IMR-90 (cell line): ENCODE data around the gene FTSJ3. TPM values are rescaled to one million over a fixed set of nuclear protein-coding genes. Genes with fewer than 3 reads are reported as not detected.

Experiments used
- ATAC-seq: fragments of 200-7000 bp; cut with Tn5 transposase; 2 replicates; pipeline ENCODE4 v1.9.1; 2020; ENCODE audit warnings: low read depth, mild to moderate bottlenecking, moderate library complexity
- BruUV-seq: library from RNA; stranded (reverse); fragments of 400-500 nt; replicated peaks from 2 replicates; lab custom pipeline; 2021; lab: Mats Ljungman, UMichigan
- CTCF ChIA-PET: fragments of 300-600 bp; formaldehyde crosslinking; extraction: SDS; loops from one replicate; lab custom pipeline; 2021; ENCODE audit warnings: antibody characterized with exemption; lab: Yijun Ruan, JAX
- POLR2A ChIA-PET: fragments of 300-600 bp; sonication (Branson Sonifier 250); formaldehyde crosslinking; loops from one replicate; lab custom pipeline; 2022; ENCODE audit warnings: antibody characterized with exemption; ENCODE audit not compliant: unreplicated experiment; lab: Charles Lee
- DNase-seq: peaks from one replicate; pipeline ENCODE4 v3.0.0; 2013
- H2AFZ ChIP-seq: replicated peaks from 2 replicates; pipeline ENCODE3; 2013; ENCODE audit warnings: low read length, mild to moderate bottlenecking; ENCODE audit not compliant: poor library complexity
- H2AK5ac ChIP-seq: 2 replicates; pipeline ENCODE4 v1.6.1; 2013; ENCODE audit warnings: low read depth, low read length, inconsistent platforms
- H2AK9ac ChIP-seq: replicated peaks from 2 replicates; pipeline ENCODE3; 2013; ENCODE audit warnings: mild to moderate bottlenecking, low read depth, low read length, moderate library complexity; ENCODE audit not compliant: poor library complexity
- H2BK120ac ChIP-seq: 2 replicates; pipeline ENCODE4 v1.6.1; 2013; ENCODE audit warnings: low read depth, low read length, inconsistent platforms
- H2BK15ac ChIP-seq: 3 replicates; pipeline ENCODE4 v1.6.1; 2013; ENCODE audit warnings: low read depth, low read length, inconsistent platforms
- H2BK20ac ChIP-seq: 2 replicates; pipeline ENCODE4 v1.6.1; 2013; ENCODE audit warnings: low read depth, mild to moderate bottlenecking, inconsistent platforms, low read length, moderate library complexity
- H2BK5ac ChIP-seq: 2 replicates; pipeline ENCODE4 v1.6.1; 2013; ENCODE audit warnings: mild to moderate bottlenecking, low read depth, low read length, inconsistent platforms; ENCODE audit not compliant: poor library complexity, severe bottlenecking
- H3K14ac ChIP-seq: replicated peaks from 2 replicates; pipeline ENCODE4 v1.6.1; 2013; ENCODE audit warnings: low read depth, low read length, inconsistent platforms
- H3K18ac ChIP-seq: 2 replicates; pipeline ENCODE4 v1.6.1; 2013; ENCODE audit warnings: low read depth, low read length, control low read depth
- H3K23ac ChIP-seq: 2 replicates; pipeline ENCODE4 v1.6.1; 2013; ENCODE audit warnings: low read depth, low read length, inconsistent platforms
- H3K27ac ChIP-seq: 2 replicates; pipeline ENCODE4 v1.5.1; 2013; ENCODE audit warnings: mild to moderate bottlenecking, control low read depth, low read length; ENCODE audit not compliant: insufficient read depth
- H3K27me3 ChIP-seq: 2 replicates; pipeline ENCODE4 v1.6.1; 2013; ENCODE audit warnings: low read length; ENCODE audit not compliant: control insufficient read depth, insufficient read depth
- H3K36me3 ChIP-seq: 2 replicates; pipeline ENCODE4 v1.6.1; 2013; ENCODE audit warnings: low read length, mixed read lengths; ENCODE audit not compliant: control insufficient read depth, insufficient read depth
- H3K4ac ChIP-seq: 2 replicates; pipeline ENCODE4 v1.6.1; 2013; ENCODE audit warnings: low read depth, low read length, inconsistent platforms
- H3K4me1 ChIP-seq: 2 replicates; pipeline ENCODE4 v1.6.1; 2013; ENCODE audit warnings: low read length, mixed read lengths; ENCODE audit not compliant: control insufficient read depth, insufficient read depth
- H3K4me2 ChIP-seq: 2 replicates; pipeline ENCODE4 v1.6.1; 2013; ENCODE audit warnings: low read depth, mild to moderate bottlenecking, control low read depth, low read length, moderate library complexity
- H3K4me3 ChIP-seq: 2 replicates; pipeline ENCODE4 v1.5.1; 2013; ENCODE audit warnings: low read depth, mild to moderate bottlenecking, control low read depth, low read length, moderate library complexity; ENCODE audit not compliant: insufficient read depth
- H3K56ac ChIP-seq: 2 replicates; pipeline ENCODE4 v1.6.1; 2013; ENCODE audit warnings: low read length, inconsistent platforms; ENCODE audit not compliant: insufficient read depth; ENCODE audit errors: extremely low read depth
- H3K79me1 ChIP-seq, 2 experiments: 2 replicates each; pipeline ENCODE4 v1.6.1; 2013; ENCODE audit warnings: low read length in 2 of 2, inconsistent platforms in 1 of 2, low read depth in 1 of 2
- H3K9ac ChIP-seq: 2 replicates; pipeline ENCODE4 v1.6.1; 2013; ENCODE audit warnings: low read depth, low read length, control low read depth
- H3K9me1 ChIP-seq: 2 replicates; pipeline ENCODE4 v1.6.1; 2013; ENCODE audit warnings: low read length, inconsistent platforms; ENCODE audit not compliant: insufficient read depth
- H3K9me3 ChIP-seq: 2 replicates; pipeline ENCODE4 v1.6.1; 2013; ENCODE audit warnings: low read length; ENCODE audit not compliant: control insufficient read depth, insufficient read depth
- H4K20me1 ChIP-seq: 2 replicates; pipeline ENCODE4 v1.6.1; 2013; ENCODE audit warnings: low read length, inconsistent platforms; ENCODE audit not compliant: insufficient read depth
- H4K5ac ChIP-seq: 2 replicates; pipeline ENCODE4 v1.6.1; 2013; ENCODE audit warnings: mild to moderate bottlenecking, low read depth, low read length, control low read depth
- H4K8ac ChIP-seq, 2 experiments: 2 replicates each; pipeline ENCODE4 v1.6.1; 2013; ENCODE audit warnings: low read depth in 2 of 2, low read length in 2 of 2, control low read depth in 1 of 2, inconsistent platforms in 1 of 2
- H4K91ac ChIP-seq: 2 replicates; pipeline ENCODE4 v1.6.1; 2013; ENCODE audit warnings: low read depth, low read length, inconsistent platforms; ENCODE audit not compliant: insufficient read depth
- BHLHE40 ChIP-seq: fragments of 150-350 bp; IDR thresholded peaks from 2 replicates; pipeline ENCODE4 v1.6.1; 2016; ENCODE audit warnings: mild to moderate bottlenecking, low read depth, low read length
- CEBPB ChIP-seq: IDR thresholded peaks from 2 replicates; pipeline ENCODE4 v1.6.1; 2012; ENCODE audit warnings: low read depth, low read length, improper control_type of control experiment
- CHD1 ChIP-seq: IDR thresholded peaks from 2 replicates; pipeline ENCODE4 v1.6.1; 2012; ENCODE audit warnings: low read depth, low read length, improper control_type of control experiment
- CTCF ChIP-seq: conservative IDR thresholded peaks from 2 replicates; pipeline ENCODE4 v1.5.1; 2012; ENCODE audit warnings: mild to moderate bottlenecking, low read depth, low read length, improper control_type of control experiment
- FOS ChIP-seq: fragments of 150-350 bp; IDR thresholded peaks from 2 replicates; pipeline ENCODE4 v1.6.1; 2016; ENCODE audit warnings: low read depth, low read length
- MAFK ChIP-seq: IDR thresholded peaks from 2 replicates; pipeline ENCODE4 v1.6.1; 2012; ENCODE audit warnings: low read depth, low read length, improper control_type of control experiment
- MAZ ChIP-seq: IDR thresholded peaks from 2 replicates; pipeline ENCODE4 v1.6.1; 2012; ENCODE audit warnings: low read depth, mild to moderate bottlenecking, low read length, improper control_type of control experiment, moderate library complexity, borderline replicate concordance
- MXI1 ChIP-seq: IDR thresholded peaks from 2 replicates; pipeline ENCODE4 v1.6.1; 2012; ENCODE audit warnings: low read depth, mild to moderate bottlenecking, low read length, moderate library complexity, borderline replicate concordance
- NFE2L2 ChIP-seq: fragments of 150-350 bp; IDR thresholded peaks from 2 replicates; pipeline ENCODE4 v1.6.1; 2016; ENCODE audit warnings: low read depth, mild to moderate bottlenecking, low read length
- POLR2A ChIP-seq: IDR thresholded peaks from 2 replicates; pipeline ENCODE4 v1.6.1; 2012; ENCODE audit warnings: mild to moderate bottlenecking, low read depth, low read length
- RAD21 ChIP-seq: IDR thresholded peaks from 2 replicates; pipeline ENCODE4 v1.6.1; 2012; ENCODE audit warnings: low read length, improper control_type of control experiment
- RCOR1 ChIP-seq: IDR thresholded peaks from 2 replicates; pipeline ENCODE4 v1.6.1; 2012; ENCODE audit warnings: mild to moderate bottlenecking, low read length, improper control_type of control experiment; ENCODE audit not compliant: insufficient replicate concordance
- RFX5 ChIP-seq: IDR thresholded peaks from 2 replicates; pipeline ENCODE4 v1.8.0; 2012; ENCODE audit warnings: low read depth, mild to moderate bottlenecking, low read length, moderate library complexity
- SMC3 ChIP-seq: fragments of 150-350 bp; IDR thresholded peaks from 2 replicates; pipeline ENCODE4 v1.6.1; 2016; ENCODE audit warnings: low read depth, mild to moderate bottlenecking, antibody characterized with exemption, low read length, moderate library complexity
- WGBS, 2 experiments: methylation state at CpG; one replicate each; pipeline versions ENCODE4 v1.1.5 to v1.1.7; 2013; ENCODE audit warnings: missing lambda C conversion rate in 2 of 2; ENCODE audit not compliant: insufficient read length in 1 of 2; ENCODE audit errors: extremely low coverage in 2 of 2; 5-methylcytosine and 5-hydroxymethylcytosine counted together
- dilution Hi-C: fragments of 300-500 bp; cut with HindIII; formaldehyde crosslinking; loops from one replicate; pipeline ENCODE4 v1.14.3; 2018; ENCODE audit warnings: low sequenced_read_pairs; ENCODE audit not compliant: unreplicated experiment
- in situ Hi-C: fragments of 300-500 bp; cut with MboI; formaldehyde crosslinking; loops from 3 replicates; pipeline ENCODE4 v1.14.3; 2019; ENCODE audit warnings: low sequenced_read_pairs, inconsistent platforms, mixed read lengths
- intact Hi-C: fragments of 100-400 bp; cut with micrococcal nuclease; formaldehyde crosslinking; loops from 2 replicates; pipeline ENCODE4 v1.10.0; 2022
- polyA plus RNA-seq, 3 experiments: library from polyadenylated mRNA; depleted of rRNA; stranded (reverse); fragments of >200 nt; gene quantifications; 2 replicates each; pipeline ENCODE4 v1.2.3, GENCODE V29; 2012; ENCODE audit warnings: low replicate concordance in 1 of 3
- total RNA-seq: library from RNA; depleted of rRNA; stranded (reverse); fragments of >200 nt; gene quantifications from 2 replicates; pipeline ENCODE4 v1.2.3, GENCODE V29; 2012
- TF ChIP-seq, protein P1 (sequence below): fragments of 150-350 bp; IDR thresholded peaks from 2 replicates; pipeline ENCODE4 v1.6.1; 2017; ENCODE audit warnings: mild to moderate bottlenecking, antibody characterized with exemption, low read length, low read depth
- TF ChIP-seq, protein P2 (sequence below): fragments of 150-350 bp; IDR thresholded peaks from 2 replicates; pipeline ENCODE4 v1.6.1; 2016; ENCODE audit warnings: low read depth, mild to moderate bottlenecking, low read length, moderate library complexity, borderline replicate concordance

The FTSJ3 gene
- total and polyA plus RNA-seq, 2 of the 4 experiments (the other 2 are of a cell fraction): 51.3 to 68.1 TPM

DNA sequence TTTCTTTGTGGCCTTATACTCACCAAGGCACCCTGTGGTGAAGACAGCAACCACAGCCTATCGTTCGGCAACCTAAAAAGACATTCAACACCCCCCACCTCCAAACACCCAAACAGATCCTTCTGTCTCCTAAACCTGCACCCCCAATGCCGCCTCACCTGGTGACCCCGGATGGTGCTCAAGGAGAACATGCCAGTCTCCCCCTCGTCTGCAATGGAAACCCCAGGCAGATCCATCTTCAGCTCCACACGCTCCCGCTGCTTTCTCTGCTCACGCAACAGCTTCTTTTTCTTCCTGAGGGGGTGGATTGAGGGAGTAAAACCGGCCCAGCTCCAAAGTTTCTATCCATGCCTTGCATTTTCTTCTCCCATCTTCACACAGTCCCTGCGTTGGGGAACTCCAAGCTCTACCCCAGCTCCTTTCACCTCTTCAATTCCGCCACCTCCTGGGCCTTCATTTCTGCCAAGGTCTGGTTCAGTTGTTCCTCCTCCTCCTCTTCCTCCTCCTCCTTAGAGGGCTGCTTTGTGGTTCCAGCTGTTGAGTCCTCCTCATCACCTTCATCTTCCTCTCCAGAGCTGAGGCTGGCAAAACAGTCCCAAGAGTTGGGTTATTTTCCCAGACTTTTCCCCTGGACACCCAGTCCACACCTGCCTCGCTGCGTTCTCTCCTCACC is 3.7 kb downstream of the FTSJ3 start:
- H2AFZ ChIP-seq: no peak overlapping the region
- DNase-seq (no peak), ATAC-seq (no peak)
- no peak overlapping the region for H2BK120ac ChIP-seq
- H4K5ac ChIP-seq: no peak overlapping the region
- no peak overlapping the region for H3K23ac ChIP-seq
- no peaks in the 10 kb centered on the region for H3K27me3 ChIP-seq
- no peak overlapping the region for H2AK5ac ChIP-seq
- no peak overlapping the region for H2BK15ac ChIP-seq
- in situ Hi-C loops: no loop called here
- H3K79me1 ChIP-seq: peaks cover 43 to 83% of the 10 kb centered on the region in 2 experiments
- H3K4me3 ChIP-seq: no peak overlapping the region
- peaks cover 4% of the 10 kb centered on the region for H3K4me1 ChIP-seq
- peaks cover 31% of the 10 kb centered on the region for H4K20me1 ChIP-seq
- POLR2A ChIA-PET: no interaction called here
- dilution Hi-C loops: no loop called here
- no peak overlapping the region for H3K4me2 ChIP-seq
- H2BK5ac ChIP-seq: no peak overlapping the region
- no peak overlapping the region for H4K8ac ChIP-seq
- no peak overlapping the region for H3K9ac ChIP-seq
- H3K18ac ChIP-seq: no peak overlapping the region
- H3K9me3 ChIP-seq: no peaks in the 10 kb centered on the region
- intact Hi-C loops: no loop called here
- 94% methylated on average over 3 of the region's 13 CpGs; no CpG with 5 or more reads in 1 of the 2 experiments for WGBS, 2 experiments
- H2AK9ac ChIP-seq: no peak overlapping the region
- H3K9me1 ChIP-seq: peaks cover 20% of the 10 kb centered on the region
- no peak overlapping the region for H3K4ac ChIP-seq
- CTCF ChIA-PET: no interaction called here
- peaks cover 61% of the 10 kb centered on the region for H3K36me3 ChIP-seq
- H3K27ac ChIP-seq: no peak overlapping the region
- no peak overlapping the region for H2BK20ac ChIP-seq
- BruUV-seq: no TSS peak
- no peak overlapping the region for H4K91ac ChIP-seq
- TF ChIP-seq NFE2L2 (no peak), POLR2A (no peak), CHD1 (no peak), RFX5 (no peak), MAFK (no peak), MAZ (no peak), SMC3 (no peak), MXI1 (no peak), CTCF (no peak), CEBPB (no peak), RAD21 (no peak), BHLHE40 (no peak), FOS (no peak), RCOR1 (no peak)
- TF ChIP-seq, protein P1, sequence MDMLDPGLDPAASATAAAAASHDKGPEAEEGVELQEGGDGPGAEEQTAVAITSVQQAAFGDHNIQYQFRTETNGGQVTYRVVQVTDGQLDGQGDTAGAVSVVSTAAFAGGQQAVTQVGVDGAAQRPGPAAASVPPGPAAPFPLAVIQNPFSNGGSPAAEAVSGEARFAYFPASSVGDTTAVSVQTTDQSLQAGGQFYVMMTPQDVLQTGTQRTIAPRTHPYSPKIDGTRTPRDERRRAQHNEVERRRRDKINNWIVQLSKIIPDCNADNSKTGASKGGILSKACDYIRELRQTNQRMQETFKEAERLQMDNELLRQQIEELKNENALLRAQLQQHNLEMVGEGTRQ: no peak
- TF ChIP-seq, protein P2, sequence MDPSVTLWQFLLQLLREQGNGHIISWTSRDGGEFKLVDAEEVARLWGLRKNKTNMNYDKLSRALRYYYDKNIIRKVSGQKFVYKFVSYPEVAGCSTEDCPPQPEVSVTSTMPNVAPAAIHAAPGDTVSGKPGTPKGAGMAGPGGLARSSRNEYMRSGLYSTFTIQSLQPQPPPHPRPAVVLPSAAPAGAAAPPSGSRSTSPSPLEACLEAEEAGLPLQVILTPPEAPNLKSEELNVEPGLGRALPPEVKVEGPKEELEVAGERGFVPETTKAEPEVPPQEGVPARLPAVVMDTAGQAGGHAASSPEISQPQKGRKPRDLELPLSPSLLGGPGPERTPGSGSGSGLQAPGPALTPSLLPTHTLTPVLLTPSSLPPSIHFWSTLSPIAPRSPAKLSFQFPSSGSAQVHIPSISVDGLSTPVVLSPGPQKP: no peak
- H3K14ac ChIP-seq: no peak overlapping the region
- H3K56ac ChIP-seq: no peak overlapping the region
